ENCODE data around the gene ZNF133.
"Not testable (repeated sequence)": the region's sequence is repeated elsewhere in the genome, so short reads cannot be mapped to it uniquely, and the experiment has no call there.

Gene ZNF133

DNA sequence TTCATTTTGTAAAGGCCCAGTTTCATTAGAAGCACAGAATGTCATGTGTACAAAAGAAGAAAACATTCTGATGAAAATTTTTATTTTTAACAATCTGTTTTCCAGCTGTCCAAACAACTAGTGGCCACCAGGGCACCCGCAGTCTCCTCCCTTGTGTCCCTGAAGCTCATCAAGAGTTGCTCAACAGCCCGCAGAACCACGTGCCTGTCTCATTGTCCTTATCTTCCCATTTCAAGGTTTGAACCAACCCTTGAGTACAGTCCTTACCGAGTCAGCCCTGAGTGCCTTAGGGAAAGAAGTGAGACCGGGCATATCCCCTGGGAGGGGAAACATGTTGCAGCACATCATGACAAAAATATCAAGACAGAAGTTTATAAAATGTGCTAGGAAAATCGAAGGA is 15.9 kb upstream of the ZNF133 start:
- no peak for DNase-seq (ENCODE audit: low read depth, low spot score)
- Histone ChIP-seq H3K9ac (ENCODE audit: insufficient read length) (no peak overlapping the region), H3K36me3 (ENCODE audit: insufficient read depth, low read length) (no peaks in the 10 kb centered on the region), H3K27ac (no peak overlapping the region), H3K9me3 (ENCODE audit: low read depth, low read length) (no peaks in the 10 kb centered on the region), H3K4me3 (no peak overlapping the region)
- no peak for TF ChIP-seq EZH2 (IDR thresholded peaks at IDR 0.05)
- no peak for TF ChIP-seq FOXP2 (optimal IDR thresholded peaks at IDR 0.05; ENCODE audit: control extremely low read depth, extremely low read length, insufficient read depth)
- no peak for TF ChIP-seq POLR2AphosphoS5 (IDR thresholded peaks at IDR 0.05; ENCODE audit: borderline replicate concordance, low read depth, low read length)

DNA sequence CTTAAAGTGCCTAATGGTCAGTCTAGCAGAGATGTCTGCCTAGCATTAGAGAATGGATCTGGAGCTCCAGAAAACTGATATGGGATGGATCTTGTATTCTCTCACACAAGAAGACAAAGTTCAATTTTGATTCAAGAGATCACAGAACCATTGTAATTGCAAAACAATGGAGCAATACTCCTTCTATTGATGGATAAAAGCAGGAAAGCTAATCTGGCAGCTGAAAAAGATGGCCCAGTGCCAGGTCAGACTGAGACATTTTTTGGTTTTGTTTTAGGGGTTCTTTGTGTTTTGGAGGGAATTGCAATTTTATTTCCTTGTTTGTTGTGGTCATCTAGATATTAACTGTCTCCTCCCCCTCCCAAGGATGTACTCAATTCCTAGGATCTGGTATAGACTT is 14.6 kb upstream of the ZNF133 start:
- DNase-seq (ENCODE audit: low read depth, low spot score) = no peak
- Histone ChIP-seq H3K36me3 (ENCODE audit: insufficient read depth, low read length) (no peaks in the 10 kb centered on the region), H3K9me3 (ENCODE audit: low read depth, low read length) (no peaks in the 10 kb centered on the region), H3K27ac (no peak overlapping the region), H3K4me3 (no peak overlapping the region), H3K9ac (ENCODE audit: insufficient read length) (no peak overlapping the region)
- no peak for TF ChIP-seq FOXP2 (optimal IDR thresholded peaks at IDR 0.05; ENCODE audit: control extremely low read depth, extremely low read length, insufficient read depth)
- TF ChIP-seq POLR2AphosphoS5 (IDR thresholded peaks at IDR 0.05; ENCODE audit: borderline replicate concordance, low read depth, low read length) = no peak
- no peak for TF ChIP-seq EZH2 (IDR thresholded peaks at IDR 0.05)

DNA sequence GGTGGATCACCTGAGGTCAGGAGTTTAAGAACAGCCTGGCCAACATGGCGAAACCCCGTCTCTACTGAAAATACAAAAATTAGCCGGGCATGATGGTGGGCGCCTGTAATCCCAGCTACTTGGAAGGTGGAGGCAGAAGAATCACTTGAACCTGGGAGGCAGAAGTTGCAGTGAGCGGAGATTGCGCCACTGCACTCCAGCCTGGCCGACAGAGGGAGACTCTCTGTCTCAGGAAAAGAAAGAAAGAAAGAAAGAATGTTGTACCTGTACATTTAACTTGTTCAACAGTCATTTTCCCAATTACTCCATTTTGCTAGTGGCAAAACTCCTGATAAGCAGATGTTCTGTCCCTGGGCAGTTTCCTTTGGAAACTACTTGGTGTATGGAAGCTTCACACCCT is 12.4 kb upstream of the ZNF133 start:
- H3K36me3 ChIP-seq (ENCODE audit: insufficient read depth, low read length); H3K27ac ChIP-seq; H3K9me3 ChIP-seq (ENCODE audit: low read depth, low read length); DNase-seq (ENCODE audit: low read depth, low spot score); H3K9ac ChIP-seq (ENCODE audit: insufficient read length); H3K4me3 ChIP-seq: not testable (repeated sequence)

DNA sequence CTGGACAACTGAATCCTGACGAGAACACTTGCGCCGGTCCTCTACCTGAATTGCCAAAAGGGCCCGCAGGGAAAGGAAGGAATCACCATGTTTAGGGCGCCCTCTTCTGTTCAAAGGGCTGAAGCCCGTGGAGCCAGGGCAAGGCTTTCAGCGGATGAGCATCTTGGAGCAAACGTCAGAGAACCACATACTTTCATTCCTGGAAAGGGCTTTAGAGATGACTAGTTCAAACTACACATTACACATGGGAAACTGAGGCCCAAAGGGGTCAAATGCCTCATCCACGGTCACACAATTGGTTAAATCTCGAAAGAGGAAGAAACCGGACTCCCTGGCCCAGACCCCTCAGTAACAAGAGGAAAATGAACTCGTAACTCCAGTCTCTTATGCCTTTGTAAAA is 11.5 kb upstream of the ZNF133 start:
- Histone ChIP-seq H3K9me3 (ENCODE audit: low read depth, low read length) (no peaks in the 10 kb centered on the region), H3K4me3 (no peak overlapping the region)
- DNase-seq (ENCODE audit: low read depth, low spot score) = peak; percentile 6

DNA sequence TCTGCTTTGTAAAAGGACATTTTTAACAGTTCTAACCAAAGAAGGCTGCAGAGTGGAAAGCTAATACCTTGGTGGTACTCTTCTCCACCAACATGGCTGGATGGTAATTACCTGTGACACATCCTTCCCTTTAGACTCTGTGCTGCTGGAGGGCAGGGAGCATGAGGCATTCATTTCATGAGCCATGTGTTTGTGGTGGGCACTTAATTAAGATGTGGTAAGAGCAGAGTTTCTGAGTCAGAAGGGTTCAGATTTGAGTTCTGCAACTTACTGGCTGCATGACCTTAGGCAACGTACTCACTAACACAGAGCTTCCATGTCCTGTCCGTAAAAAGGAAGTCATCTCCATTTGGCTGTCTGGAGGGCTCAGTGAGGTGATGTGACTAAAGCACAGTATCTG is 9.1 kb upstream of the ZNF133 start:
- no peak for DNase-seq (ENCODE audit: low read depth, low spot score)

More for the DNA sequence above, 11.5 kb upstream of the ZNF133 start:
- no peak overlapping the region for H3K27ac ChIP-seq
- H3K9ac ChIP-seq (ENCODE audit: insufficient read length) = no peak overlapping the region
- H3K36me3 ChIP-seq (ENCODE audit: insufficient read depth, low read length) = no peaks in the 10 kb centered on the region
- TF ChIP-seq FOXP2 (optimal IDR thresholded peaks at IDR 0.05; ENCODE audit: control extremely low read depth, extremely low read length, insufficient read depth) = no peak
- TF ChIP-seq POLR2AphosphoS5 (IDR thresholded peaks at IDR 0.05; ENCODE audit: borderline replicate concordance, low read depth, low read length) = no peak
- no peak for TF ChIP-seq EZH2 (IDR thresholded peaks at IDR 0.05)

DNA sequence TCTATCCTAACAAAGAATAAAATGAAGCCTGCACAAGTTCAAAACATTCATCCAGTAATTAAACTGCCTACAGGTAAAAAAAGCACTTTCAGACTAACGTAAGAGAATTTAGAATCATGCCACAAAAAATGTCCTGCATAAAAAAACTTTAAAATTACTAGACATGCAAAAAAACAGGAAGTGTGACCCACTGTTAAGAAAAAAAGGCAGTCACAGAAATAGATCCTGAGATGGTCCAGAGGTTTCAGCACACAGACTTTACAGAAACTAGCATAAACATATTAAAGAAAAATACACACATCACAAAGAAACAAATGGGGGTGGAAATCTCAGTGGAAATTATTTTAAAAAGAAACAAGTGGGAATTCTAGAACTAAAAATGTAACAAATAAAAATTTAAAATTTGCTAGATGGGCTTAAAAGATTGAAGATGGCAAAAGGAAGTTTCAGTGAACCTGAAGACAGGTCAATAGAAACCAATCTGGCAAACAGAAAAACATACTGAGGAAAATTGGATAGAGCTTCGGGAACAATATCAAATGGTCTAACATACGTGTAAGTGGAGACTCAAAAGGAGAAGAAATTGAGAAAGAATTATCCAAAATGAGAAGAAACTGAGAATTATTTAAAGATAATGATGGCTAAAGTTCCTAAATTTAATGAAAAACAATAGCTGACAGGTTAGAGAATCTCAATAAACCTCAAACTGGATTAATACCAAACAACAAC is 3.4 kb upstream of the ZNF133 start:
- TF ChIP-seq EZH2 (IDR thresholded peaks at IDR 0.05) (no peak), FOXP2 (optimal IDR thresholded peaks at IDR 0.05; ENCODE audit: control extremely low read depth, extremely low read length, insufficient read depth) (no peak), POLR2AphosphoS5 (IDR thresholded peaks at IDR 0.05; ENCODE audit: borderline replicate concordance, low read depth, low read length) (no peak)
- Histone ChIP-seq H3K4me3 (no peak overlapping the region), H3K27ac (no peak overlapping the region), H3K9ac (ENCODE audit: insufficient read length) (no peak overlapping the region), H3K9me3 (ENCODE audit: low read depth, low read length) (peaks cover 5% of the 10 kb centered on the region; the same call in 1 of the 2 replicates), H3K36me3 (ENCODE audit: insufficient read depth, low read length) (no peaks in the 10 kb centered on the region)
- no peak for DNase-seq (ENCODE audit: low read depth, low spot score)

More for the DNA sequence above, 9.1 kb upstream of the ZNF133 start:
- Histone ChIP-seq H3K9ac (ENCODE audit: insufficient read length) (no peak overlapping the region), H3K4me3 (no peak overlapping the region), H3K27ac (no peak overlapping the region), H3K9me3 (ENCODE audit: low read depth, low read length) (no peaks in the 10 kb centered on the region), H3K36me3 (ENCODE audit: insufficient read depth, low read length) (no peaks in the 10 kb centered on the region)
- no peak for TF ChIP-seq EZH2 (IDR thresholded peaks at IDR 0.05)
- TF ChIP-seq POLR2AphosphoS5 (IDR thresholded peaks at IDR 0.05; ENCODE audit: borderline replicate concordance, low read depth, low read length) = no peak
- no peak for TF ChIP-seq FOXP2 (optimal IDR thresholded peaks at IDR 0.05; ENCODE audit: control extremely low read depth, extremely low read length, insufficient read depth)

DNA sequence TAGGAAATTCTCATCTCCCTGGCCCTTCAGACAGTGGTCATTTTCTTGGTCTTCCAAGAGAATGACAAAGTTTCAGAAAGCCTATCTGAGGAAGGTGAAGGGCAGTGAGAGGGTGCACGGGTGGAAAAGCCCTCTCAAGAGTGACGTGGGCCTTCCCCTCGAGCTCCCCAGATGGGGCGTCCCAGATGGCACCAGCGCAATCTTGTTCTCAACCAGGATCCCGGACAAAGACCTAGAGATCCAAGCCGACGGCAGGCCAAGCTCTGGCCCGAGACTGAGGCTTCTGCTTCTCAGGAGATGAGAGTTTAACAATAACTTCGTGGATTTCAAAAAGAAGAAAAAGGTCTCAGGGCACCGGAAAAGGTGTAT is 797 bp upstream of the ZNF133 start:
- TF ChIP-seq FOXP2 (optimal IDR thresholded peaks at IDR 0.05; ENCODE audit: control extremely low read depth, extremely low read length, insufficient read depth) (no peak), POLR2AphosphoS5 (IDR thresholded peaks at IDR 0.05; ENCODE audit: borderline replicate concordance, low read depth, low read length) (no peak), EZH2 (IDR thresholded peaks at IDR 0.05) (no peak)
- peaks cover 5% of the 10 kb centered on the region; the same call in 1 of the 2 replicates for H3K9me3 ChIP-seq (ENCODE audit: low read depth, low read length)
- H3K9ac ChIP-seq (ENCODE audit: insufficient read length) = peak overlapping the region; percentile 97
- H3K4me3 ChIP-seq = peak overlapping the region; percentile 100
- H3K27ac ChIP-seq = no peak overlapping the region
- DNase-seq (ENCODE audit: low read depth, low spot score) = no peak
- peaks cover 11% of the 10 kb centered on the region; the same call in 1 of the 2 replicates for H3K36me3 ChIP-seq (ENCODE audit: insufficient read depth, low read length)

DNA sequence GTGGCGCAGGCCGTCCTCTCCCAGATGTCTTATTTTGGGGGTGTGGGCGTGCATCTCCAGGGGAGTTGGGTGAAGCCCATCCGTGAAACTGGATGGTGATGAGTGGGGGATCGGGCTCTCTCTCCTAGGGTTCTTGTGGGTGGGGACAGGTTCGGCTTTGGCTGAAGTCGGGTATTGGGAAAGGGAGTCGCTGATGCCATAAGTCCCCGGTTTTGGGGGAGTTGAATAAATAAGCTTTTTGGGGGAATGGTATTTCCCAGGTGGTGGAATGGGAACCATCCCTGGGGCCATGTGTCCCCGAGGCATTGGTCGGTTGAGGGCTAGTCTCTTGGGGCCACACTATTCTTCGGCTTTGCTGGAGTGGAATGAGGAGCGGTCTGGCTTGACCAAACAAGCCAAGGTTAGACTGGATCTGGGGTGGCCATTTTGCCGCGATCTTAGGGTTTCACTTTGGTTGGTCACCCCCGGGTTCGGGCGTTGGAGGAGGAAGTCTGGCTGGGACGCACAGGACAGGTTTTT is 481 bp downstream of the ZNF133 start:
- Histone ChIP-seq H3K9ac (ENCODE audit: insufficient read length) (peak overlapping the region; percentile 97), H3K36me3 (ENCODE audit: insufficient read depth, low read length) (peaks cover 16% of the 10 kb centered on the region; the same call in 1 of the 2 replicates), H3K4me3 (peak overlapping the region; percentile 100), H3K27ac (no peak overlapping the region), H3K9me3 (ENCODE audit: low read depth, low read length) (peaks cover 5% of the 10 kb centered on the region; the same call in 1 of the 2 replicates)
- no peak for DNase-seq (ENCODE audit: low read depth, low spot score)
- no peak for TF ChIP-seq EZH2 (IDR thresholded peaks at IDR 0.05)
- no peak for TF ChIP-seq POLR2AphosphoS5 (IDR thresholded peaks at IDR 0.05; ENCODE audit: borderline replicate concordance, low read depth, low read length)
- no peak for TF ChIP-seq FOXP2 (optimal IDR thresholded peaks at IDR 0.05; ENCODE audit: control extremely low read depth, extremely low read length, insufficient read depth)
